HG03520 (cell line): Measurements from ENCODE around the gene GOLGA8M.
"Not testable (repeated sequence)": the region's sequence is repeated elsewhere in the genome, so short reads cannot be mapped to it uniquely, and the experiment has no call there.

ENCODE experiments used
- ATAC-seq: cut with Tn5 transposase; IDR thresholded peaks from one replicate; pipeline ENCODE4 v1.9.1; 2021; ENCODE audit warnings: mild to moderate bottlenecking, moderate library complexity; ENCODE audit not compliant: unreplicated experiment

GOLGA8M gene, protein sequence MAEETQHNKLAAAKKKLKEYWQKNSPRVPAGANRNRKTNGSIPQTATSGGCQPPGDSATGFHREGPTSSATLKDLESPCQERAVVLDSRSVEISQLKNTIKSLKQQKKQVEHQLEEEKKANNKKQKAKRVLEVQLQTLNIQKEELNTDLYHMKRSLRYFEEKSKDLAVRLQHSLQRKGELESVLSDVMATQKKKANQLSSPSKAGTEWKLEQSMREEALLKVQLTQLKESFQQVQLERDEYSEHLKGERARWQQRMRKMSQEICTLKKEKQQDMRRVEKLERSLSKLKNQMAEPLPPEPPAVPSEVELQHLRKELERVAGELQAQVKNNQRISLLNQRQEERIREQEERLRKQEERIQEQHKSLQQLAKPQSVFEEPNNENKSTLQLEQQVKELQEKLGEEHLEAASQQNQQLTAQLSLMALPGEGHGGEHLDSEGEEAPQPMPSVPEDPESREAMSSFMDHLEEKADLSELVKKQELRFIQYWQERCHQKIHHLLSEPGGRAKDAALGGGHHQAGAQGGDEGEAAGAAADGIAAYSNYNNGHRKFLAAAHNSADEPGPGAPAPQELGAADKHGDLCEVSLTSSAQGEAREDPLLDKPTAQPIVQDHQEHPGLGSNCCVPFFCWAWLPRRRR

GRCh38 chr15:28712270-28712669, at the start of gene GOLGA8M:
TSS of gene GOLGA8M (minus strand) at chr15:28712421. CDS start at chr15:28712323, 98 bp downstream.
- not testable (repeated sequence) for ATAC-seq

- ATAC-seq: not testable (repeated sequence)
Measured at GRCh38 chr15:28742890-28743289, 30.7 kb upstream of the GOLGA8M start.

DNA sequence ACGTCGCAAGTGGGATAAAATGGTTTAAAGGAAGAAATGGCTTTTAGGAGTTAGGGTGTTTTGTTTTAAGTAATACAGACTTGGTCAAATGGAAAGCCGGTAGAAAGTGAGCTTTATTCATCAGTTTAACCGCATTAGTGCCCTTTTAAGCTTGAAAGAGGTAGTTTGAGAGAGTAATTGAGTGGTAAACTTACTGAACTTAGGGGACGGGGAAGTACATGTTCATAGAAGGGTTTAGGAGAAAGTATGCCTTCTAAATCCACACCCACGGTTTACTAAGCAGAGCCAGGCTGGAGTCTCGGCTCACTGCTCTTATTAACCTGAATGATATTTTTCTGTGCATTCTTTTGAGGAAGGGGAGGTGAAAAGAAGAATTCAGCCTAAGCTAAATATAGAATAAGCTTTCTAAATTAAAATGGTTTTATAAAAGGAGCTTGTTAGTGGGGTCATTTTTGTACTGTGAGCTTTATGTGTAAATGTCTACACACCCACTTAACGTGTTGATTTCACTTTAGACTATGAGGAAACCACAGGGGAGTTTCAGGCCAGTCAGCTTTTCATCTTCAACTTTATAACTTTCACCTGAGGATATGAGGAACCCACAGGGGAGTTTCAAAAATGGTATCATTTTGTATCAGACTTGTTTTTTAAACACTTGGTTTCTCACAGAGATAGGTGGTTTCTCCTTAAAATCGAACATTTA, 26.5 kb upstream of the GOLGA8M start:
- ATAC-seq: not testable (repeated sequence)

GRCh38 chr15:28738200-28738561, 26.0 kb upstream of the GOLGA8M start:
- not testable (repeated sequence) for ATAC-seq

DNA sequence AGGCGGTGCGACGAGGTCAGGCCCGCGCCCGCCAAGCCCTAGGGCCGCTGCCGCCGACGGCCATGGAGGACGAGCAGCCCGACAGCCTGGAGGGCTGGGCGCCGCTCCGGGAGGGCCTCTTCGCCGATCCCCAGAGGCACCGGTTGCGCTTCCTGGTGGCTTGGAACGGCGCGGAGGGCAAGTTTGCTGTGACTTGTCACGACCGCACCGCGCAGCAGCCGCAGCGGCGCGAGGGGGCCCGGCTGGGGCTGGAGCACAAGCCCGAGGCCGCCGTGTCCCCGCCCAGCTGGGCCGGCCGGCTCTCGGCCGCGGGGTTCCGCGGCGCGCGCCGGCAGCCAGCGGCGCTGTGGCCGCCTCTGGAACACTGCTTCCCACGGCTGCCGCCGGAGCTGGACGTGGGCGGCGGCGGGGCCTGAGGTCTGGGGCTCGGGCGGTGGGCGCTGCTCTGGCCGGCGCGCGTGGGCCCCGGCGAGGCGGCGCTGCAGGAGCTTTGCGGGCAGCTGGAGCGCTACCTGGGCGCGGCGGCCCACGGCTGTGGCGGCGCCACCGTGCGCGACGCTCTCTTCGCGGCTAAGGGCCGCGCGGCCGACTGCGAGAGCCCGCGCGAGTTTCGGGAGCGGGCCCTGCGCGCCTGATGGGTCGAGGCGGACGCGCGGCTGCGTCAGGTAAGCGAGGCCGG, 25.4 kb upstream of the GOLGA8M start:
- ATAC-seq: peak; percentile 55

- not testable (repeated sequence) for ATAC-seq
Measured at GRCh38 chr15:28728061-28728460, 15.8 kb upstream of the GOLGA8M start.

GRCh38 chr15:28727026-28727425, 14.8 kb upstream of the GOLGA8M start:
- not testable (repeated sequence) for ATAC-seq

- no peak for ATAC-seq
Measured at GRCh38 chr15:28726102-28726501, 13.9 kb upstream of the GOLGA8M start.

- ATAC-seq: no peak
Measured at GRCh38 chr15:28725556-28725955, 13.3 kb upstream of the GOLGA8M start.

GRCh38 chr15:28723986-28724385, 11.8 kb upstream of the GOLGA8M start:
- ATAC-seq: not testable (repeated sequence)

- ATAC-seq: not testable (repeated sequence)
Measured at GRCh38 chr15:28719626-28720025, 7.4 kb upstream of the GOLGA8M start.

DNA sequence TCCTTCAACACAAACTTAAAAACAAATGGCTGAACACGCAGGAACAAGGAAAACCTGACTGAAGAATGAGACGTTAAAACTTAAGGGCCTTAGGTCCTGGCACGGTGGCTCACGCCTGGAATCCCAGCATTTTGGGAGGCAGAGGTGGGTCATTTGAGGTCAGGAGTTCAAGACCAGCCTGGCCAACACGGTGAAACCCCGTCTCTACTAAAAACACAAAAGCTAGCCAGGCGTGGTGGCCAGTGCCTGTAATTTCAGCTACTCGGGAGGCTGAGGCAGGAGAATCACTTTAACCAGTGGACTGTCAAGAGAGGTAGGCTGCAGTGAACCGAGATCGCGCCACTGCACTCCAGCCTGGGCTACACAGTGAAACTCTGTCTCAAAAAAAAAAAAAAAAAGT, 6.4 kb upstream of the GOLGA8M start:
- not testable (repeated sequence) for ATAC-seq

DNA sequence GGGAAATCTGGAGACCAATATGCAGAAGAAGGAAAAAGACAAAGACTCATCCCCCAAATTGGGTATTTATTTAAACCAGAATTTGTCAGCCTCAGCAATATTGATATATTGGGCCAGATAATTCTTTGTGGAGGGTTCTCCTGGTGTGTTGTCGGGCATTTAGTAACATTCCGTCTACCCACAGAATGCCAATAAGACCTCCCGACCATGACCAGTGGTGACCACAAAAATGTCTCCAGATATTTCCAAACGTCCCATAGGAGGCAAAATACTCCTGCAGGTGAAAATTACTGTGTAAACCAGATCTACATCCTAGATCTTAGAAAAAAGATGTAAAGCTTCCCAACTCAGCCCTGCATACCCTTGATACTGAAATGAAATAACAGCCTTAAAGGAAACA, 2.0 kb upstream of the GOLGA8M start:
- ATAC-seq: not testable (repeated sequence)

DNA sequence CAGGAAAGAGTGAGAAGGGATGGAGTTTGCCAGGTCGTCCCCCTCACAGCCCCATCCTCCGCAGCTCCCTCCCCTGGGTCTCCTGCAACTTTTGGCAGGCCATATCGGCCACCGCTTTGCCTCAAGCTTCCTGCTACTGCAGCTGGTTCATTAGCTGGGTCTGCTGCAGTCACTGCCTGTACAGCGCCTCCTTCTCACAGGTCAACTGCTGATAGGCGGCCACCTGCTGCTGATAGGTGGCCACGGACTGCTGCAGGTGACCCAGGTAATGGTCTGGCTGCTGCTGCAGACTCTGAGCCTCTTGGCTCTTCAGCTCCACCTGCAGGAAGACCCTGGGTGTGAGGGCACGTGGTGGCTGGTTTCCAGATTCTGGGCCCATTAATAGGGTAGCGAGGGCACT, 8.3 kb downstream of the GOLGA8M start:
- not testable (repeated sequence) for ATAC-seq

- not testable (repeated sequence) for ATAC-seq
Measured at GRCh38 chr15:28702427-28702826, 9.8 kb downstream of the GOLGA8M start.

- ATAC-seq: not testable (repeated sequence)
Measured at GRCh38 chr15:28694006-28694751, 18.0 kb downstream of the GOLGA8M start.

DNA sequence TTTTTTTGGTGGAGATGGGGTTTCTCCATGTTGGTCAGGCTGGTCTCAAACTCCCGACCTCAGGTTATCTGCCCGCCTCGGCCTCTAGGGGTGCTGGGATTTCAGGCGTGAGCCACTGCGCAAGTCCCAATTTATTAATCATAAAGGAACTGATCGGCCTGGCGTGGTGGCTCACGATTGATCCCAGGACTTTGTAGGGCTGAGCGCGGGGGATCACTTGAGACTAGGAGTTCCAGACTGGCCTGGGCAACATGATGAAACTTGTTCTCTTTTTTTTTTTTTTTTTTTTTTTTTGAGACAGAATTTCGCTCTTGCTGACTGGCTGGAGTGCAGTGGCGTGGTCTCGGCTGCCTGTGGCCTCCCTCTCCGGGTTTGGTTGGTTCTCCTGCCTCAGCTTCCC, 19.2 kb downstream of the GOLGA8M start:
- not testable (repeated sequence) for ATAC-seq

GRCh38 chr15:28673533-28673932, 38.7 kb downstream of the GOLGA8M start:
- not testable (repeated sequence) for ATAC-seq

DNA sequence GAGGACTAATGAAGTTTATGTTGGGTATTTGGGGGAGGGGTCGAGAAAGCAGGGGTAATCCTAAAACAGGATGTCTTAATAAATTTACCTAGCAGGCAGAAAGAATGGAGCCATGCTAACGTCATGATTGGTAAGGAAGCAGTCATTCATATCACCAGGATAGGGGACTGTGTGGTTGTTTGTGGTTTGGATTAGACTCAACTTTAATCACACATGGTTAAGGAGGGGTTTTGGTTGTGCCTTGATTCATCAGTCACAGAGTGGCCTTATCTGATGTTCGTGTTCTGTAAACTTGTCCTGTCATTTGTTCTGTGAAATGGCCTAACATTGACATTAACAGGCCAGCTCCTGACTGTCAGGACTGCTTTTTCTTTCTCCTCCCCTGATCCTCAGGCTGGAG, 40.1 kb downstream of the GOLGA8M start:
- not testable (repeated sequence) for ATAC-seq

DNA sequence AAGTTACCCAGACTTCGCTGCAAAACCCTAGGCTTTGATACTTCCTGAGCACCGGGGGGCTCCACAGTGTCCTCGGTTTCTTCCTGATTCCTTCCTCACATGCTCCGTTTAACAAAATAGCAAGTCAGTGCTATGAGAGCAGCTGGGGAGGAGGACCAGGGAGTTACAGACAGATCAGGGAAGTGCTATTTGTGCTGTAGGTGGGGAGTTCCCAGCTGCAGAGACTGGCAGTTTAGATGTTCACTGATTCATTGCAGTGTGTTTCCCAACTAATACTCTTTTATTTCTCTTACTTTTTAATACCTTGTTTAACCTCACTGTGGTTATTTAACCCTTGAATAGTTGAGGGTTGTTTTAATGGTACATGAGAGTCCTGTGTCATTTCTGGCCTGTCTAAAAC, 45.8 kb downstream of the GOLGA8M start:
- ATAC-seq: not testable (repeated sequence)
